Neural cell (in vitro differentiated cells): ENCODE results near the gene GIPC1. TPM values are rescaled to one million over a fixed set of nuclear protein-coding genes. Genes with fewer than 3 reads are reported as not detected.

ENCODE experiments used
- H2AFZ ChIP-seq: fragments of 200-600, 300-800 bp; sonication (generic), shearing (Covaris generic); 2 replicates; pipeline ENCODE4 v1.6.0; 2014; ENCODE audit warnings: low read depth, mild to moderate bottlenecking, antibody characterized with exemption, low read length, moderate library complexity
- H3F3A ChIP-seq: fragments of 200-600 bp; shearing (Covaris generic); 2 replicates; pipeline ENCODE4 v1.6.1; 2016; ENCODE audit warnings: mild to moderate bottlenecking, moderate library complexity, mixed read lengths, antibody characterized with exemption, low read length; ENCODE audit not compliant: insufficient read depth, poor library complexity, severe bottlenecking
- H3K27ac ChIP-seq: fragments of 200-600, 300-800 bp; sonication (generic), shearing (Covaris generic); 2 replicates; pipeline ENCODE4 v1.5.1; 2014; ENCODE audit warnings: mild to moderate bottlenecking, low read length, moderate library complexity
- H3K27me3 ChIP-seq: fragments of 300-800, 200-600 bp; sonication (generic), shearing (Covaris generic); 2 replicates; pipeline ENCODE4 v1.6.0; 2014; ENCODE audit warnings: mild to moderate bottlenecking, low read depth, low read length, moderate library complexity; ENCODE audit not compliant: insufficient read depth
- H3K36me3 ChIP-seq: fragments of 300-800, 200-600 bp; sonication (generic), shearing (Covaris generic); 2 replicates; pipeline ENCODE4 v1.5.1; 2014; ENCODE audit warnings: mild to moderate bottlenecking, antibody characterized with exemption, low read length, moderate library complexity; ENCODE audit not compliant: insufficient read depth
- H3K4me2 ChIP-seq: fragments of 300-800, 200-600 bp; sonication (generic), shearing (Covaris generic); 2 replicates; pipeline ENCODE4 v1.6.0; 2014; ENCODE audit warnings: mild to moderate bottlenecking, low read length
- H3K4me3 ChIP-seq: fragments of 300-800, 200-600 bp; sonication (generic), shearing (Covaris generic); 2 replicates; pipeline ENCODE4 v1.5.1; 2014; ENCODE audit warnings: mild to moderate bottlenecking, low read length, moderate library complexity
- H3K79me2 ChIP-seq: fragments of 200-600 bp; shearing (Covaris generic); replicated peaks from 2 replicates; pipeline ENCODE4 v1.6.0; 2014; ENCODE audit warnings: mild to moderate bottlenecking, low read length, moderate library complexity; ENCODE audit not compliant: insufficient read depth
- H3K9ac ChIP-seq: fragments of 300-800, 200-600 bp; sonication (generic), shearing (Covaris generic); 2 replicates; pipeline ENCODE4 v1.6.1; 2016; ENCODE audit warnings: mild to moderate bottlenecking, low read length, mixed read lengths
- H3K9me2 ChIP-seq: fragments of 200-600 bp; shearing (Covaris generic); 2 replicates; pipeline ENCODE4 v1.6.1; 2016; ENCODE audit warnings: mild to moderate bottlenecking, low read length, mixed read lengths; ENCODE audit not compliant: insufficient read depth
- H3K9me3 ChIP-seq: fragments of 200-600, 300-800 bp; sonication (generic), shearing (Covaris generic); 2 replicates; pipeline ENCODE4 v1.6.1; 2016; ENCODE audit warnings: mild to moderate bottlenecking, mixed run types, low read length, moderate library complexity, mixed read lengths
- H4K20me1 ChIP-seq: fragments of 200-600 bp; shearing (Covaris generic); 2 replicates; pipeline ENCODE4 v1.6.1; 2016; ENCODE audit warnings: mild to moderate bottlenecking, mixed run types; ENCODE audit not compliant: insufficient read depth
- EP300 ChIP-seq: fragments of 450-650 bp; conservative IDR thresholded peaks from 2 replicates; pipeline ENCODE4 v1.6.1; 2014; ENCODE audit warnings: antibody characterized with exemption, mild to moderate bottlenecking, moderate library complexity; ENCODE audit not compliant: poor library complexity, severe bottlenecking
- EZH2 ChIP-seq: fragments of 200-600, 300-800 bp; shearing (Covaris generic), sonication (generic); IDR thresholded peaks from 2 replicates; pipeline ENCODE4 v1.6.1; 2014; ENCODE audit warnings: antibody characterized with exemption, low read length, borderline replicate concordance, mild to moderate bottlenecking; ENCODE audit not compliant: insufficient read depth, poor library complexity, severe bottlenecking
- MXI1 ChIP-seq: fragments of 450-650 bp; conservative IDR thresholded peaks from 2 replicates; pipeline ENCODE4 v1.6.1; 2014; ENCODE audit warnings: antibody characterized with exemption, mild to moderate bottlenecking; ENCODE audit not compliant: poor library complexity, severe bottlenecking
- POLR2AphosphoS5 ChIP-seq: IDR thresholded peaks from 2 replicates; pipeline ENCODE4 v1.6.1; 2012
- RAD21 ChIP-seq: fragments of 450-650 bp; conservative IDR thresholded peaks from 2 replicates; pipeline ENCODE4 v1.6.1; 2014; ENCODE audit warnings: antibody characterized with exemption, mild to moderate bottlenecking, moderate library complexity
- SMC3 ChIP-seq: fragments of 450-650 bp; conservative IDR thresholded peaks from 2 replicates; pipeline ENCODE4 v1.6.1; 2014; ENCODE audit warnings: antibody characterized with exemption, mild to moderate bottlenecking, moderate library complexity; ENCODE audit not compliant: poor library complexity
- TAF1 ChIP-seq: IDR thresholded peaks from 2 replicates; pipeline ENCODE4 v1.6.1; 2012; ENCODE audit warnings: low read depth
- polyA plus RNA-seq: library from polyadenylated mRNA; depleted of rRNA; stranded (reverse); fragments of >200 nt; gene quantifications from 2 replicates; pipeline ENCODE4 v1.2.3, GENCODE V29; 2014
- TF ChIP-seq, protein P1 (sequence below): fragments of 450-650 bp; IDR thresholded peaks from 2 replicates; pipeline ENCODE4 v1.5.1; 2014; ENCODE audit warnings: antibody characterized with exemption, mild to moderate bottlenecking, moderate library complexity; ENCODE audit not compliant: poor library complexity, severe bottlenecking
- TF ChIP-seq, protein P2 (sequence below): IDR thresholded peaks from 2 replicates; pipeline ENCODE4 v1.6.1; 2012; ENCODE audit warnings: borderline replicate concordance

The GIPC1 gene
- polyA plus RNA-seq, 1 donor from 2014 or later, result 128 TPM

- no peak overlapping the region for H3K4me3 ChIP-seq
- H2AFZ ChIP-seq, result no peak overlapping the region
- H4K20me1 ChIP-seq, result no peaks in the 10 kb centered on the region
- H3K4me2 ChIP-seq, result no peak overlapping the region
- no peak overlapping the region for H3K9ac ChIP-seq
- H3K79me2 ChIP-seq, result no peaks in the 10 kb centered on the region
- H3K36me3 ChIP-seq, result no peaks in the 10 kb centered on the region
- peak; percentile 17 for TF ChIP-seq MXI1
- no peak for TF ChIP-seq TAF1
- TF ChIP-seq SMC3, result peak; percentile 75
- peak; percentile 66 for TF ChIP-seq RAD21
- TF ChIP-seq POLR2AphosphoS5, result no peak
- TF ChIP-seq, protein P1, sequence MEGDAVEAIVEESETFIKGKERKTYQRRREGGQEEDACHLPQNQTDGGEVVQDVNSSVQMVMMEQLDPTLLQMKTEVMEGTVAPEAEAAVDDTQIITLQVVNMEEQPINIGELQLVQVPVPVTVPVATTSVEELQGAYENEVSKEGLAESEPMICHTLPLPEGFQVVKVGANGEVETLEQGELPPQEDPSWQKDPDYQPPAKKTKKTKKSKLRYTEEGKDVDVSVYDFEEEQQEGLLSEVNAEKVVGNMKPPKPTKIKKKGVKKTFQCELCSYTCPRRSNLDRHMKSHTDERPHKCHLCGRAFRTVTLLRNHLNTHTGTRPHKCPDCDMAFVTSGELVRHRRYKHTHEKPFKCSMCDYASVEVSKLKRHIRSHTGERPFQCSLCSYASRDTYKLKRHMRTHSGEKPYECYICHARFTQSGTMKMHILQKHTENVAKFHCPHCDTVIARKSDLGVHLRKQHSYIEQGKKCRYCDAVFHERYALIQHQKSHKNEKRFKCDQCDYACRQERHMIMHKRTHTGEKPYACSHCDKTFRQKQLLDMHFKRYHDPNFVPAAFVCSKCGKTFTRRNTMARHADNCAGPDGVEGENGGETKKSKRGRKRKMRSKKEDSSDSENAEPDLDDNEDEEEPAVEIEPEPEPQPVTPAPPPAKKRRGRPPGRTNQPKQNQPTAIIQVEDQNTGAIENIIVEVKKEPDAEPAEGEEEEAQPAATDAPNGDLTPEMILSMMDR, result peak; percentile 82
- no peak for TF ChIP-seq EP300
- H3K27ac ChIP-seq, result no peak overlapping the region
- H3F3A ChIP-seq, result no peaks in the 10 kb centered on the region
- H3K27me3 ChIP-seq, result no peaks in the 10 kb centered on the region
- H3K9me2 ChIP-seq, result no peaks in the 10 kb centered on the region
- no peaks in the 10 kb centered on the region for H3K9me3 ChIP-seq
Observed at GRCh38 chr19:14479975-14480699, 15.8 kb downstream of the GIPC1 start.

DNA sequence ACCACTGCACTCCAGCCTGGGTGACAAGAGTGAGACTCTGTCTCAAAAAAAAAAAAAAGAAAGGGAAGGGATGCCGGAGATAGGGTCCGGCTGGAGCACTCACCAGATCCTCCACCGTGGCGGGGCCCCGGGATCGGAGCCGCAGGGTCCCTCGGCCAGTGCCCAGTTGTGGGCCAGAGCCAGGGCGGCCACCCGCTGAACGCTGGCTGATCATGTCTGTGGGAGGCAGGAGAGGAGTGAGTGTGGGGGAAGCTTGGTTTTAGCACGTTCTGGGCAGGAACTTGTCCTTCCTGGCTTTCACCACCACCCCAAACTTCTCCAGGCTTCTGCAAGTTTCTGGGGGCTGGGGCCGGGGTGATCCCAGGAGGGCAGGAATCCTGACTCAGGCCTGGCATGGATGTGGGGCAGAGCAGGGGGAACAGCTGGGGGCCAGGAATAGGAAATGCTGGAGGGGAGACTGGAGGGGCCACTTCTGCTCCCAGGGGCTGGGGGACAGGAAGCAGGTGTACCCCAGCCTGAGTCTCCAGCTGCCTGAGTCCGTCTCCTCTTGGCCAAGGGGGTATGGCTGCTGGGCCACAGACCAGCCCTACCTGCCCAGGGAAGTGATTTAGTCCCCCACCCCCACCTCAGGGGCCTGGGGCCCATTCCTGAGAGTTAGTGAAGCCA lies 16.5 kb downstream of the GIPC1 start:
- no peaks in the 10 kb centered on the region for H4K20me1 ChIP-seq

More for the DNA sequence above, 16.5 kb downstream of the GIPC1 start:
- Histone ChIP-seq H3K9me3 (no peaks in the 10 kb centered on the region), H3K79me2 (no peaks in the 10 kb centered on the region), H3K4me3 (no peak overlapping the region), H3K9me2 (no peaks in the 10 kb centered on the region), H3K27ac (no peak overlapping the region), H2AFZ (no peak overlapping the region), H3K36me3 (no peaks in the 10 kb centered on the region), H3K27me3 (no peaks in the 10 kb centered on the region), H3K4me2 (no peak overlapping the region), H3K9ac (no peak overlapping the region), H3F3A (no peaks in the 10 kb centered on the region)
- TF ChIP-seq RAD21 (no peak), EZH2 (no peak), TAF1 (no peak), SMC3 (no peak), MXI1 (no peak), POLR2AphosphoS5 (no peak), EP300 (no peak)
- TF ChIP-seq, protein P2, sequence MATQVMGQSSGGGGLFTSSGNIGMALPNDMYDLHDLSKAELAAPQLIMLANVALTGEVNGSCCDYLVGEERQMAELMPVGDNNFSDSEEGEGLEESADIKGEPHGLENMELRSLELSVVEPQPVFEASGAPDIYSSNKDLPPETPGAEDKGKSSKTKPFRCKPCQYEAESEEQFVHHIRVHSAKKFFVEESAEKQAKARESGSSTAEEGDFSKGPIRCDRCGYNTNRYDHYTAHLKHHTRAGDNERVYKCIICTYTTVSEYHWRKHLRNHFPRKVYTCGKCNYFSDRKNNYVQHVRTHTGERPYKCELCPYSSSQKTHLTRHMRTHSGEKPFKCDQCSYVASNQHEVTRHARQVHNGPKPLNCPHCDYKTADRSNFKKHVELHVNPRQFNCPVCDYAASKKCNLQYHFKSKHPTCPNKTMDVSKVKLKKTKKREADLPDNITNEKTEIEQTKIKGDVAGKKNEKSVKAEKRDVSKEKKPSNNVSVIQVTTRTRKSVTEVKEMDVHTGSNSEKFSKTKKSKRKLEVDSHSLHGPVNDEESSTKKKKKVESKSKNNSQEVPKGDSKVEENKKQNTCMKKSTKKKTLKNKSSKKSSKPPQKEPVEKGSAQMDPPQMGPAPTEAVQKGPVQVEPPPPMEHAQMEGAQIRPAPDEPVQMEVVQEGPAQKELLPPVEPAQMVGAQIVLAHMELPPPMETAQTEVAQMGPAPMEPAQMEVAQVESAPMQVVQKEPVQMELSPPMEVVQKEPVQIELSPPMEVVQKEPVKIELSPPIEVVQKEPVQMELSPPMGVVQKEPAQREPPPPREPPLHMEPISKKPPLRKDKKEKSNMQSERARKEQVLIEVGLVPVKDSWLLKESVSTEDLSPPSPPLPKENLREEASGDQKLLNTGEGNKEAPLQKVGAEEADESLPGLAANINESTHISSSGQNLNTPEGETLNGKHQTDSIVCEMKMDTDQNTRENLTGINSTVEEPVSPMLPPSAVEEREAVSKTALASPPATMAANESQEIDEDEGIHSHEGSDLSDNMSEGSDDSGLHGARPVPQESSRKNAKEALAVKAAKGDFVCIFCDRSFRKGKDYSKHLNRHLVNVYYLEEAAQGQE, result no peak
- TF ChIP-seq, protein P1, result no peak
